SH-SY5Y (cell line): ENCODE results near the gene PUDP.

Experiments used
- GATA2 ChIP-seq: IDR thresholded peaks from 2 replicates; pipeline ENCODE4 v1.6.1; 2011; ENCODE audit warnings: mild to moderate bottlenecking, low read depth, low read length
- GATA3 ChIP-seq: IDR thresholded peaks from 2 replicates; pipeline ENCODE4 v1.6.1; 2011; ENCODE audit warnings: low read depth, mild to moderate bottlenecking, low read length, moderate library complexity

DNA sequence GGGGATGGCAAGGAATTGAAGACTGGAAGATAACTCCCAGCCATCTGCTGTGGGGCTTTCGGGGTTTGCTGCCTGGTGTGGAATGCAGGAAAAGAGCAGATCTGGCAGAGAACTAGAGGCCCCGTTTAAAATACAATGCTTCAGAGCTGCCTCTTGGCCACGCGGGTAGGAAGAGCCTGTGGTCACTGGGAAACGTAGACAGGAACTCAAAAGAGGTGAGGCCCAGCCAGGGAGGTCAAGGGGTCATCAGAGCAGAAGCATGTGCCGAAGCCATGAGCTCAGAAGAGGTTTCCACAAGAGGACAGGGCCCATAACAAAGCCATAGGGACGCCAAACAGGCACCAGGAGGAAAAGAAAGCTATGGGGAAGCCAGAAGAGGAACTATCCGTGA, 14.9 kb downstream of the PUDP start:
- TF ChIP-seq GATA2 (no peak), GATA3 (no peak)
